HG03108 (cell line): ENCODE measurements around the gene GRM5.
A peak's percentile ranks its signal among the peaks of the same experiment; 100 is the strongest.

Experiments used
- ATAC-seq: cut with Tn5 transposase; IDR thresholded peaks from one replicate; pipeline ENCODE4 v1.9.1; 2021; ENCODE audit warnings: moderate library complexity; ENCODE audit not compliant: unreplicated experiment

The GRM5 gene

DNA sequence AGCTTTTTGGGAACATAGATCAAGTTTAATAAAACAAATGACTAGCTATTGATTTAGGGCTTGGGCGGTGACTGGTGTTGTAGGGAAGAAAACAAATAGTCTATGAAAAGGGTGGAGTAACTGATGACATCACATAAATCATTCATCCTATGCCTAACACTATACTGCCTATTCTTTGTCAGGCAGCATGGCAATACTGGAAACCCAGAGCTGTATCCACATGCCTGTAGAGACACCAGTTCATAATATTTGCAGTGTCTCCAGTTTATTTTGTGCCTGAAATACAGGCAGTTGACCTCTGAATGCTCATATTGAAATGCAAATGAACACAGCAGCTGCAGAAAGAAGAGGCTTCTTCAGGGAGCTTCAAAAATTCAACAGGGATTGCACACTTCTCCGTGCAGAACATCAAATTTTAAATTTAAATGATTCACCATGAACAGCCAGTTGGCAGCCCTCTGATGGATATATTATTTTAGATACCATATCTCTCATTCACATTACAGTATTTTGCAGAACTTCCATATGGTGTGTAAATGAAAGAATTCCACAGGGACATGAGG, 445.1 kb downstream of the GRM5 start:
- no peak for ATAC-seq

DNA sequence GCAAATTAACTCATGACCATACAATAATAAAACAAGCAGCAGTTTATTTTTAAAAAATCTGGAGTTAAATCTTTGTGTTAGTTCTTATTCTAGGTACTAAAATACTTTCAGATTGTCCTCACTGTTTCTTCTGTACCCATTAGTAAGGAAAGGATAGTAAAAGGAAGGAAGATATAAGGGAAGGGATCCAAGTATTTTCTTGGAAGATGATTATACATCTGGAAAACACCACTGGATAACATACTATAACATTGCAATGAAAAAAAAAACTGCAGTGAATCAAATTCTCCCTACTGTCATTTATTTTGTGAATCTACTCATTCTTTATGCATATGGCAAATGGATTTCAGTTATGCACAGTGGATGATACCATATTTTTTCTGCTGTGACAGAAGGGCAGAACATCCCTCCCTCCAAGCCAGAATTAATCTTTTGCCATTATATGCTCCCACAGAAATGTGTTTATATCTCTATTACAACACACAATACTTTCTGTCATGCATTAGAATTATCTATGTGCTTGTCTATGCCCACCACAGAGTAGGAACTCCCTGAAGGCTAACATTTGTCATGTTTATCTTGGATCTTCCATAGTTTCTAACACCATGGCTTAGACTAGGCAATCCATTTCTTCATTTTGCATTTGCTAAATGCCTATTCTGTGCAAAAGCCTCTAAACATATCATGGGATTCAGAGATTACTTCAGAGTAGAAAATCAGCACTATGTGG, 446.0 kb downstream of the GRM5 start:
- no peak for ATAC-seq

DNA sequence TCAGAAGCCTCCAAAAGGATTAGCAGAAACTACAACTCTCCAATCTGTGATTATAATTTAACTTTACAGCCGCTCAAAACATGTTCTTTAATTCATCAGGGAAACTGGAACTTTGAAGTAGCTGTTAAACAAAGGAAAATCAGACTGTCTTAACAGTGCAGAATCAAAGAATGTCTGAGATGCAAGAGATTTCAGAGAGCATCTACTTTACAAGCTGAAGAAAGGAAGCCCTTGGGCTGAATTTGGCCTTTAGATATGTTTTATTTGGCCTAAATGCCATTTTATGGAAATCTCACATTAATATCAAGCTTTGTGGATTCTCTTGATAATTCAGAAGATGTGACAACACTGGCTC, 446.7 kb downstream of the GRM5 start:
- ATAC-seq: no peak

DNA sequence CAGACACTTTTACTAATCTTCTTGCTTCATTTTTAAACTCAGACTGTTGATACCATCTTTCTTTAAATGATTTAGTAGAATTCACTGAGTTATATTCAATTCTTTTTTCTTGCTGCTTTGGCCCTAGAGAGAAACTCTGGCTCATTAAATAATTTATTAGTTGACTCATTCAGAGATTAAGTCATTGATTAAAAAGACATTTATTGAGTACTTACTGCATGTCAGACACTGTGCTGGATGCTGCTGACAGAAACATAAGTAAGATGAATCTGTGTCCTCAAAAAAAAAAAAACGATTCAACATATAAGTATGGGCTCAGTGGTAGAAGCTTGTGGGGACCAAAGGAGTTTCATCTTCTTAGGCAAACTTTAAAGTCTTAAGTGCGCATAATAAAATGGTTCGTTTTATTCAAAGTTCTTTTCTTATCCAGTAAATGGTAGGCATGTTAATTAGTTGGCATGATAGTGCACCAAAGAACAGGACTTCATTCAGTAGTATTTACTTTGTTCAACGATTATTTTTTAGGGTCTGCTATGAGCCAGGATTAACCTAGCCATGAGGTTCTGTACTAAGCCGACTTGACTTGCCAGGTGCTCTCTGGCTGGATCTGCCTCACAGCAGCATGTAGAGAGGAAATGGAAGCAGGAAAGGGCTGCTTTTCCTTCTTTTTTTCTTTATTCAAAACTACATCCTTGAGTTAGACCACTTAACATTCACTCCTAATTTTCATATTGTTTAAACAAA, 447.3 kb downstream of the GRM5 start:
- ATAC-seq: no peak

DNA sequence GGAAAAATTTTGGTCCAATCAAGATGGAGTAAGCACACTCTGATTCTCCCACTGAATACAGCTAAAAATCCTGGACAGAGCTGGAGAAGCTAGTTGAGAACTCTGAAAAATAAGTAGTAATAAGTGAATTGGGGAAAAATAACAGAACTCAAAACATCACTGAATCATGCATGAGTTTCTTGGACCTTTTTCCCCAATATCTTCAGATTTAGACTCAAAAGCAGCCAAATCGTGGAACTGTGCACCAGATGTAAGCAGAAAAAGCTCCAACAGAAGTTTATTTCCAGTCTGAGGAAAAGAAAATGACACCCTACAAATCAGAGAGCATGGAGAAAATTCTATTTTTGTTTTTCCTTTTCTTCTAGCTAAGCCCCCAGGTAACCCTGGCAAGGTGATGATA, 448.6 kb downstream of the GRM5 start:
- no peak for ATAC-seq

DNA sequence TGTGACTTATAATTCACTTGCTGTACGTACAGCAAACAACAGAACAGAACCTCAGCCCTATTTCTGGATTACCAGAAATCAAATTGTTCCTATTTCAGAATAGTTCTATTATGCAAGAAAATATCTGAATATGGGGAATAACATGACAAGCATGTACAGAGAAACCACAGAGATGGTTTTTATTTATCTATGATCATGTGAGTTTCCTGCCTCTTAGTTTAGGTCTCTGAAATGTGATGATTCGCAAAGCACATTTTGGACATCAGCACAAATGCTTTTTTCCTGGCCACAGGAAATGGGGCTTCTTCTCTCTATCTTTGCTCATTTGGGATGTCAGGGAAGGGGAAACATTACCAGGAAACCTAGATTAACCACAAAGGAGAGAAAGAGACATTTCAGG, 461.5 kb downstream of the GRM5 start:
- ATAC-seq: no peak

DNA sequence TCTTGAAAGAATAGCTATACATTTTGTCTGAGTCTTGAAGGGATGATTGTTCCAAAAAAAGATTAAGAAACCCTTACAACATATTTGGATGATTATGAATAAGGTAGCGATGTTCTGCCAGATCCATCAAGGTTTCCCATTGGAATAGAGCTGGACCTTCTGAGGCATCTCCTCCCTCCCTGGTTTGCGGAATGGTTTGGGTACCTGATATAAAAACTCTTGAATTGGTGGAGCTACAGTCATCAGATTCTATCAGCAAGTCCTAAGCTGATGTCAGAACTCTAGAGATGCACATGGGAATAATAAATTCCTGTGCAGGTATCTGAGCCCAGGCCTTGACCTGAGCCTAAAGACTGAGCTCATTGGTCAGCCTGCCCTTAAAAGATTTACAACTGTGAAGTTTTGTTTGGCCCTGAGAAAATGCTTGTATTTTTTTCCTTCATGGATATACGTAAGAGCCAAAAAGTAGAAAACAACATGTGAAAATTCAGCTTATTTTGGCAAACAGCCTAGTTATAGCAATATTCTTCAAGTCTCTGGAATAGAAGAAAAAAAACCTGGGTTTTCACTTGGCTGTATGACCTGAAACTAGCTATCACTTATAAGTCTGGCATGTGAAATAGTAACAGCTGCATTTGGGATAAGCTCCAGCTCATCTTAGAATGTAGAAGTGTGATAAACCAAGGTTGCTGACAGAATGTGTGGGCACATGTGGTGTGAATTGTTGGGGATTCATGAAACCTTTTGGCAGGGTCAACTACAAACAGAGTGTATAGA, 462.5 kb downstream of the GRM5 start:
- ATAC-seq: no peak

DNA sequence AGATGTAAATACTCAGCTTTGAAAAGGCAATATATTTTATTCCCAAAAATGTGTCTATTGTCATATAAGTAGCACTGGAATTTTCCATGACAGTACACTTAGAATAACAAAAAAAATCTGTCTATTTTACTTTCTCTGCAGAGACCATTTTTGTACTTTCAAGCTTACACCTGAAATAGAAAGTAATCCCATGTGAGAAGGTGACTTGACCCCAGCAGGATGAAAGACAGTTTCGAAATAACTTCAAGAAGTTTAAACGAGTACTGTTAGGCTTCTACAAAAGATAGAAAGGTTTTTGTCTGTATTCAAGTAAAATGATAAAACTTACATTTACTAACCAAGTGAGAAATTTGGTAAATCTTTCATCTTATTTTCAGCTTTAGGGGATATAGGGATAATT, 468.4 kb downstream of the GRM5 start:
- ATAC-seq: no peak

DNA sequence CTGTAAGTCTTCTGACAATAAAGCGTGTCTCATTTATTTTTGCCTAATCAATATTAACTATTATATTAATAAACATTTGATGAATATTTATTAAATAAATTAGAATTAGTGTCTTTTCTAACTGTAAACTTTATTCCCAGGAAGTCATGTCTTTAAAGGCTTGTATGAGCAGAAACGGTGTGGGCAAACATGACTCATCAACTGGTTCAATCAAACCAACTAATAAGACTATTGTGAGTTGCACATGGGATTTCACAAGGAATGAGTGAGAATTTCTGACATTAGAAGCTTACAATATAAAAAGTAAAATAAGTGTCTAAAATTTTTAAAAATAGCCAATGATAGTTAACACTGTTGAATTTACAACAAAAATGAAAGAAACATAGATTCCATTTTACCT, 469.0 kb downstream of the GRM5 start:
- no peak for ATAC-seq

DNA sequence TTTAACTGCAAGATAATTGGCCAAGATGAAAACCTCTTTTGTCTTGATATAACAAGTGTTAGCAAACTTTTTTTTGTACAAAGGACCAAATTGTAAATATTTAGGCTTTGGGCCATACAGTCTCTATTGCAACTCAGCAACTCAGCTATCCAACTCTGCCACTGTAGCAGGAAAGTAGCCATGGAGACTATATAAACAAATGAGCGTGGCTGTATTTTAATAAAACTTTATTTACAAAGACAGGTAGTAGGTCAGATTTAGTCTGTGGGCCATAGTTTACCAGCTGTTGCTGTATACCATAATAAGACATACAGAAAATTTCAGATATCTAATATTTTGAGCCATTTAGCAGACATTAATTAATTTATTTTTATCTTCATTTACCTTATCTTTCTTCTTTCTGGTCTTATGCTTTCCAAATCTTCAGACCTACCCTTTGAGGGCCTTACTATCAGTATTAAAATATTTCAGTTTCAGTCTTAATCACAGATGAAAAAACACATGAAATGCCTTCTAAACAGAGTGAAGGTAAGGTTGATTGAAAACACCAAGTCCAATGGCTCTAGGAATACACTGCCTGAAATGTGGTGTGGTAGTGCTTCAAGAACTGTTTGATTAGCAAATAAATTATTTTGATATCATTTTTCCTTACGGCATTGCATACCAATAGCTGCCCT, 471.4 kb downstream of the GRM5 start:
- ATAC-seq: no peak

DNA sequence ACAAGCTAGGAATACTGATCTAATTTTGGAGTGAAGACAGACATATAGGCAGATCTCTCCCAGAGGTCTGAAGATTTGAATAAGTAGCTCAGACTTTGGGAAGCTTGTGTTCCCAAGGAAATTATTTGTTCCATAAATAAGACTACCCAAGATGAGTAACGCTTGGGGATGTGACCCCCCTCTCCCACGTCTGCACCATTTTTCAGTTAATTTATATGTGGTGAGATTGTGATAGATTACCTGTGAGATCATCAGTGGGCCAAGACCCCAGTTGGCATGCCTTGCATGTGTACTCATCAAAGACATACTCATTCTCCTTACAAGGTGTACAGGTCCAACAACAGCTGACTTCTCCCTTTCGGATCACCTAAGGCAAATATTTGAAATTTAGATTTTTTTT, 475.4 kb downstream of the GRM5 start:
- no peak for ATAC-seq

DNA sequence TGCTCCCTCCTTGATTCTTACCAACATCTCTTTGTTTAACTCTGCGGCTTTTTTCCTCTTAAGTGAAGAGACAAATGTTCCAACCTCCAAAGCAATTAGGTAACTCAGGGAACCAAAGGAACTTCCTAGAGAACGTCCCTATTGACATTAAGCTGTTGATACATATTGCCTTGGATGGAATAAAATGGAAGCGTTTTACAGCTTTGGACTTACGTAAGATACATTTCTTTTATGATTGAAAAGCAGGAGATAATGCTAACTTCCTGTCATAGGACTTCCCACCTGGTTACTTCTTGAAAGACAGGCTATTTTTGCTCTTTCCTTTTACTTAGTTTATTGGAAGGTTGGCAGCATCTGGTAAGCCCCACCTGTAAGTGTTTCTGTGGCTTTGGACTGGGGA, 482.5 kb downstream of the GRM5 start:
- ATAC-seq: no peak

DNA sequence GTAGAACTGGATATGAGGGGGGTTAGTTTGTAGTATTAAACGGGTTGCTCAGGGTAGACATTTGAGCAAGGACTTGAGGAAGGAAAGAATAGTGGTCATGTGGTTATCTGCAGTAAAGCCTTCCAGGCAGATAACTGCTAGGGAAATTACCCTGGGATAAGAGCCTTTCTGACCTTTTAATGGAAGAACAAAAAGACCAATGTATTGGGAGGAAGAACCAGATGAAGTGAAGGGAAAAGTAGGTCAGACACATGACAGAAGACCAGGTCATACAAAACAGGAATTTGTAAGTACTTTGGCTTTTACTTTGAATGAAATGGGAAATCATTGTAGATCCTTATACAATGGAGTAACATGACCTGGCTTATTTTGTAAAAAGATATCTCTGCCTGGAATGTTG, 486.3 kb downstream of the GRM5 start:
- ATAC-seq: no peak

DNA sequence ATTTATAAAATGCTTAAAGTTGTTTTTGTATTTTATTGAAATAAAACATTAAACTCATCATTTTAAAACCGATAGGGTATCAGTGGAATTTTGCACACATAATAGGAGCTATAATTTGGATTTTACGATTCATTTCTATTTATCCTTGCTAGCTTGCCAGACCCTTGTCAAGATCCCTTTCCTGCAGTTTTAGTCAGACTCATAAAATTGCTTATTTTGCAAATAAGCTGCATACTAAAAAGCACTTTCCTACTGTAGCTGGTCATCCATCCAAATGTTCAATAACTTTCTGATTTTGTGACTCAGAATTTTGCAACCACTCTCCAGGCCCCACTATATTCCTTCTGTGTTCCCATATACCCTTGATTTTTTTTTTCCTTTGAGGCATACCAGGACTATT, 489.0 kb downstream of the GRM5 start:
- ATAC-seq: no peak

DNA sequence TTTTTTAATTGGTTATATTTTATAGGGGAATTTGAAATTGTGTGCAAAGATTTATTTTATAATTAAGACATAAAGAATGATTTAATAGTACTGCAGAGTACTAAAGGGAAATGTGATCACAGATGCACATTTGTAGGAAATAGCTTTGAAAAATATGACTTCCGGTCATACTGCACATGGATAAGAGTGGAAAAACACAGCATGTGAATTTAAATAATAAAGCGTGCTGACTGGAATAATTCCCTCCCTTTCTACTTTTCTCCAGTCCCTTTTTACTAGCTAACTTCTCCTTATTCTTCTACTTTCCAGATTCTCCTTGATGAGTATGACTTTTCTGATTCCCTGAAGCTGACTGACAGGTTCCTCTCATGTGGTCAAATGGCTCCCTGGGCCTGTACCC, 489.9 kb downstream of the GRM5 start:
- ATAC-seq: no peak

DNA sequence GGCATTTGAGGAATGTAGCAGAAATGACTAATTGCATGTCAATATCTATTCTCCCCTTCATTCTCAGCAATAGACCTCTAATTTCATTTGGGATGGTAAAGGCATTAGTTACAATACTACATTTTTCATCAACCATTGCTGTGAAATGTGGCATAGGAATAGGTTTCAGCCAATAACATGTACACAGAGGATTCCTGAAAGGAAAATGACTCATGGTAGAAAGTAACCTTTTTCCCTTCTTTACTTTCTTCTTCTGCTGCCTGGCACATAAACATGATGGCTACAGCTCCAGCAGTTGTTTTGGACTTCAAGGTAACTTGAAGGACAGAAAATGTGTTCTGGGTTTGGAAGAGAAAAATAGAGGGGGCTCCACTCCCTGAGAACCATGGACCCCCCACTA, 496.4 kb downstream of the GRM5 start:
- ATAC-seq: no peak

DNA sequence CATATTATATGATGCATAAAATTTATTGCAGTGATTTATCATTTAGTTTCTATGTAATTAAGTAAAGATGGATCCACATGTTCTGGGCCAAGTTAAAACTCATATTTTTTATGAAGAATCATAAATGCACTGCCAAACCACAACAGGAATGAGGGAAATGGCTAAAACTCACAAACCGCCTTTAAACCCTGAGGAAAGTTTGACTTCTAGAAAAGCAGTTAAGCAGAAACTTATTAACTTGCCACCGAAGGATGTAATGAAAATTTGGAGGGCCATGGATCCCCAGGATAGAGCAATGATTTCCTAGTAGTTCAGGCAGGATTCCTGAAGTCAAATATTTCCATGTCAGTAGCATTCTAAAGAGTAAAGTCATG, 510.0 kb downstream of the GRM5 start:
- ATAC-seq: no peak

DNA sequence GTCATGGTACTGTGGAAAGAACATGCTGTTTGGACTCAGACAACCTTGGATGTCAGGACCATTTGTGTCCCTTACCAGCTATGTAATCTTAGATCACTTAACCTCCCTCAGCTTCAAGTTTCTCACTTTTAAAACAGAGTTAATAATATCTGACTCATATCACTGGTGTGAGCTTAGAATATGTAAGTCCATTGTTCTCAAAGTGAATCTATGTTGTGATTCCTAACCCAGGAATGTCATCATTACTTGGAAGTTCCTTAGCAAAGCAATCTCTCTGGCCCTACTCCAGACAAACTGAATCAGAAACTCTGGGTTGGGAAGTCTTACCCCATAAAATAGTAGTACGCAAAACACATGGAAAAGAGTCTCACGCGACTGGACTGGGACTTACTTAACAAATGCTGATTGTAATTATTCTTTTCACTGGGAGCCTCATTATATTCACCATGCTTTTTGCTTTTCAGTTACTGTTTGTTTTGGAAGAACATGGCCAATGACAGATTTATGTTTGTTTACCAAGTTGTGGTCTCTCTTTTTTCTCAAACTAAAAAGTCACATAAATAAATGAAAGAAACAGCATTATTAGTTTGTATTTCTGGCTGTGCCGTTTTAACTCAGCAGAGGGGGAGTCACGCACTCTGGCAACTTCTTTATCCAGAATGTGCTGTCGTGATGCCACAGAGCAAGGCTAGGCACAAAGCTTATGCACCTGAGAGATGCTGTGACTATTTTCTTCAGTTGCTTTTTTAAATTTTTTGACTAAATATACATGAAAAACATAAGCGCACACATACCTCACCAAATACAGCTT, 510.6 kb downstream of the GRM5 start:
- no peak for ATAC-seq

DNA sequence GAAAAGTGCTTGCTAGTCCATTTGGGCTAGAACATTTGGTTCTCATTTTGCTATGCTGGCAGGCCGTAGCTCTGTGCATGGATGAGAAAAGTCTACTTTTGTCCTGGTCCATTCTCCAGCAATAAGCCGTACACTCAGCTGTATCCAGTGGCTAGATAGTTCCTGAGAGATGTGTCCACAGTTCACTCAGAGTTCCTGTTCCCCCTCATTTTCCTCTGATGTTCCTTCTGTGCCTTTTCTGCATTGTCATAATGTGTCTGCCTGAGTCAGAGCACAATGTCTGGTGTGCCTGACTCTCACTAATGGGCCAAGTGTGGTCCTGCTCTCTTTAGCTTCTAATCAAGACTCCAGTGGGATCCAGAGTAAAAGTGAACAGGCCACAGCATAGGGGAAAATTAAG, 512.6 kb downstream of the GRM5 start:
- ATAC-seq: no peak

DNA sequence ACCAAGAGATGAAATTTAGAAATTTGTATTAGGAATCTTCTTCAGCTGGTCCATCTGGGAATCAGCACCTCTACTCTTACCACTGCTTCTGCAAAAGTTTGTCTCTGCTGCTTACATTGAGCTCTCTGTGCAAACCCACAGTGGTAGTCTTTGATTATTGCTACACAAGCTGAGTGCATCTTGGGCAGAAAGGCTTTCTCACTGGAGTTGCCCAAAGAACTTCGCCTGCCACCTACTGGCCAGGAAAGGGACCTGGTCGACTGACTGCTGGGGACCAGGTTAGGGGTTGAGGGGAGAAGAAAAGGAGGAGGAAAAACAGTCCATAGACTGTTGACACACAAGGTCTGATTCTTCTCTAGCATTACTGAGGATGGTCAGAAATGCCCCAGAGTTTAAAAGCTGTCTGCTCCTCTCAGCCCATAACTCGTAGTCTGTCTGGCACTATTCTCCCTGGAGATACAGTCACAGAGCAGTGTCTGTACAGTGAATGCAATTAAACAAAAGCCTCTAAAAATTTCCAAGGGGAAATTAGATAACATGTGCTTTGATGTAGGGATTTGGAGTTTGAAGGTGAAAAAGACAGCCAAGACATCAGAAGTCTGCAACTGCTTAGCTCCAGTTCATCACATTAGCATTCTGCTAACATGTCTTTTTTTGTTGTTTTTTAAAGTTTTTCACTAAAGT, 513.3 kb downstream of the GRM5 start:
- peak; percentile 86 for ATAC-seq
